ENCODE measurements around the gene CENPP.

GRCh38 chr9:92312887-92313623, 12.7 kb upstream of the CENPP start:
- TF ChIP-seq, protein P1, sequence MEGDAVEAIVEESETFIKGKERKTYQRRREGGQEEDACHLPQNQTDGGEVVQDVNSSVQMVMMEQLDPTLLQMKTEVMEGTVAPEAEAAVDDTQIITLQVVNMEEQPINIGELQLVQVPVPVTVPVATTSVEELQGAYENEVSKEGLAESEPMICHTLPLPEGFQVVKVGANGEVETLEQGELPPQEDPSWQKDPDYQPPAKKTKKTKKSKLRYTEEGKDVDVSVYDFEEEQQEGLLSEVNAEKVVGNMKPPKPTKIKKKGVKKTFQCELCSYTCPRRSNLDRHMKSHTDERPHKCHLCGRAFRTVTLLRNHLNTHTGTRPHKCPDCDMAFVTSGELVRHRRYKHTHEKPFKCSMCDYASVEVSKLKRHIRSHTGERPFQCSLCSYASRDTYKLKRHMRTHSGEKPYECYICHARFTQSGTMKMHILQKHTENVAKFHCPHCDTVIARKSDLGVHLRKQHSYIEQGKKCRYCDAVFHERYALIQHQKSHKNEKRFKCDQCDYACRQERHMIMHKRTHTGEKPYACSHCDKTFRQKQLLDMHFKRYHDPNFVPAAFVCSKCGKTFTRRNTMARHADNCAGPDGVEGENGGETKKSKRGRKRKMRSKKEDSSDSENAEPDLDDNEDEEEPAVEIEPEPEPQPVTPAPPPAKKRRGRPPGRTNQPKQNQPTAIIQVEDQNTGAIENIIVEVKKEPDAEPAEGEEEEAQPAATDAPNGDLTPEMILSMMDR (IDR thresholded peaks at IDR 0.05): no peak
- TF ChIP-seq POLR2AphosphoS5 (IDR thresholded peaks at IDR 0.05) (no peak), POLR2A (IDR thresholded peaks at IDR 0.05) (no peak), EP300 (IDR thresholded peaks at IDR 0.05) (no peak)

Measured in suprapubic skin (tissue), 4 donors.